SK-N-SH treated with all-trans-retinoic acid at 6 μM for 48 hours (cell line): ENCODE data around the gene HPCAL1.
A peak's percentile ranks its signal among the peaks of the same experiment; 100 is the strongest.

ENCODE experiments used
- ATAC-seq: fragments of 200-7000 bp; cut with Tn5 transposase; 3 replicates; pipeline ENCODE4 v1.9.1; 2020; ENCODE audit warnings: mild to moderate bottlenecking, moderate library complexity
- ARNTL ChIP-seq: fragments of 450-650 bp; formaldehyde crosslinking; IDR thresholded peaks from 2 replicates; pipeline ENCODE4 v1.5.0; 2020; ENCODE audit warnings: low read depth, mild to moderate bottlenecking, moderate library complexity, borderline replicate concordance
- BACH2 ChIP-seq: fragments of 250-450 bp; sonication (Bioruptor Pico); IDR thresholded peaks from 2 replicates; pipeline ENCODE4 v1.9.0; 2021; ENCODE audit warnings: mild to moderate bottlenecking, borderline replicate concordance
- CSDC2 ChIP-seq: fragments of 250-450 bp; sonication (Bioruptor Pico); IDR thresholded peaks from 2 replicates; pipeline ENCODE4 v1.5.0; 2020; ENCODE audit warnings: mild to moderate bottlenecking, moderate library complexity
- ESRRG ChIP-seq: fragments of 250-450 bp; sonication (Bioruptor Pico); IDR thresholded peaks from 2 replicates; pipeline ENCODE4 v1.6.1; 2021; ENCODE audit warnings: mild to moderate bottlenecking
- GLIS3 ChIP-seq: fragments of 250-450 bp; sonication (Bioruptor Pico); IDR thresholded peaks from 2 replicates; pipeline ENCODE4 v1.5.0; 2020; ENCODE audit warnings: mild to moderate bottlenecking, moderate library complexity
- ISL1 ChIP-seq: fragments of 250-450 bp; sonication (Bioruptor Pico); IDR thresholded peaks from 2 replicates; pipeline ENCODE4 v2.1.2; 2022; ENCODE audit warnings: mild to moderate bottlenecking, moderate library complexity
- RARB ChIP-seq: fragments of 250-450 bp; sonication (Bioruptor Pico); IDR thresholded peaks from 2 replicates; pipeline ENCODE4 v1.8.0; 2021; ENCODE audit warnings: mild to moderate bottlenecking, moderate library complexity
- SNAI2 ChIP-seq: fragments of 250-450 bp; sonication (Bioruptor Pico); IDR thresholded peaks from 2 replicates; pipeline ENCODE4 v1.5.0; 2020; ENCODE audit warnings: mild to moderate bottlenecking, moderate library complexity
- TCF4 ChIP-seq: fragments of 250-450 bp; sonication (Bioruptor Pico); IDR thresholded peaks from 2 replicates; pipeline ENCODE4 v1.8.0; 2021; ENCODE audit warnings: mild to moderate bottlenecking, moderate library complexity, borderline replicate concordance
- ZC3H10 ChIP-seq: fragments of 250-450 bp; sonication (Bioruptor Pico); IDR thresholded peaks from 2 replicates; pipeline ENCODE4 v1.5.1; 2021; ENCODE audit warnings: mild to moderate bottlenecking, moderate library complexity
- ZFP3 ChIP-seq: fragments of 250-450 bp; sonication (Bioruptor Pico); IDR thresholded peaks from 2 replicates; pipeline ENCODE4 v1.5.0; 2020; ENCODE audit warnings: mild to moderate bottlenecking, moderate library complexity
- ZFP30 ChIP-seq: fragments of 450-650 bp; formaldehyde crosslinking; IDR thresholded peaks from 2 replicates; pipeline ENCODE4 v1.5.0; 2022; ENCODE audit warnings: mild to moderate bottlenecking, moderate library complexity
- ZNF565 ChIP-seq: fragments of 450-650 bp; formaldehyde crosslinking; conservative IDR thresholded peaks from 2 replicates; pipeline ENCODE4 v1.5.0; 2020; ENCODE audit warnings: low read depth, mild to moderate bottlenecking, moderate library complexity
- ZNF70 ChIP-seq: fragments of 450-650 bp; formaldehyde crosslinking; IDR thresholded peaks from 2 replicates; pipeline ENCODE4 v1.5.0; 2020; ENCODE audit warnings: mild to moderate bottlenecking, moderate library complexity
- ZNF8 ChIP-seq: fragments of 450-650 bp; formaldehyde crosslinking; IDR thresholded peaks from 2 replicates; pipeline ENCODE4 v1.5.0; 2020; ENCODE audit warnings: mild to moderate bottlenecking, moderate library complexity
- TF ChIP-seq, protein P1 (sequence below): fragments of 250-450 bp; sonication (Bioruptor Pico); IDR thresholded peaks from 2 replicates; pipeline ENCODE4 v1.8.0; 2020; ENCODE audit warnings: mild to moderate bottlenecking, moderate library complexity, borderline replicate concordance
- TF ChIP-seq, protein P2 (sequence below): fragments of 250-450 bp; sonication (Bioruptor Pico); IDR thresholded peaks from 2 replicates; pipeline ENCODE4 v1.5.0; 2020; ENCODE audit warnings: mild to moderate bottlenecking, moderate library complexity
- TF ChIP-seq, protein P3 (sequence below): fragments of 250-450 bp; sonication (Bioruptor Pico); IDR thresholded peaks from 2 replicates; pipeline ENCODE4 v1.8.0; 2021; ENCODE audit warnings: low read depth, mild to moderate bottlenecking, moderate library complexity, borderline replicate concordance
- TF ChIP-seq, protein P4 (sequence below): fragments of 250-450 bp; sonication (Bioruptor Pico); IDR thresholded peaks from 2 replicates; pipeline ENCODE4 v1.5.1; 2020; ENCODE audit warnings: low read depth, mild to moderate bottlenecking, moderate library complexity
- TF ChIP-seq, protein P5 (sequence below): fragments of 250-450 bp; sonication (Bioruptor Pico); IDR thresholded peaks from 2 replicates; pipeline ENCODE4 v1.5.1; 2021; ENCODE audit warnings: mild to moderate bottlenecking, moderate library complexity

The HPCAL1 gene

DNA sequence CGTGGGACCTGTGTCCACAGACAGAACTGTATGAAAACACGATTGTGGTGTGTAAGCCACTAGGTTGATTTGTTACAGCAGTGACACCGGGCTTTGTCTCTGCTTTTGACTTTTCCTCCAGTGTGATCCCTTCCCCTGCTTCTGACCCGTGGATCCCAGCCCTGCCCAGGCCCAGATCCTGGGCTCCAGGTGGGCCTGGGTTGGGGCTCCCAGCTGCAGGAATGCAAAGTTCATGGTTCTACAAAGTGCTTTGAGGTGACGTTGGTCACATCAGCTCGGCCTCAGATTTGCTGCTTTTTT lies 26.8 kb downstream of the HPCAL1 start:
- no peak for TF ChIP-seq ISL1
- no peak; the same call in 2 of the 3 replicates for ATAC-seq

DNA sequence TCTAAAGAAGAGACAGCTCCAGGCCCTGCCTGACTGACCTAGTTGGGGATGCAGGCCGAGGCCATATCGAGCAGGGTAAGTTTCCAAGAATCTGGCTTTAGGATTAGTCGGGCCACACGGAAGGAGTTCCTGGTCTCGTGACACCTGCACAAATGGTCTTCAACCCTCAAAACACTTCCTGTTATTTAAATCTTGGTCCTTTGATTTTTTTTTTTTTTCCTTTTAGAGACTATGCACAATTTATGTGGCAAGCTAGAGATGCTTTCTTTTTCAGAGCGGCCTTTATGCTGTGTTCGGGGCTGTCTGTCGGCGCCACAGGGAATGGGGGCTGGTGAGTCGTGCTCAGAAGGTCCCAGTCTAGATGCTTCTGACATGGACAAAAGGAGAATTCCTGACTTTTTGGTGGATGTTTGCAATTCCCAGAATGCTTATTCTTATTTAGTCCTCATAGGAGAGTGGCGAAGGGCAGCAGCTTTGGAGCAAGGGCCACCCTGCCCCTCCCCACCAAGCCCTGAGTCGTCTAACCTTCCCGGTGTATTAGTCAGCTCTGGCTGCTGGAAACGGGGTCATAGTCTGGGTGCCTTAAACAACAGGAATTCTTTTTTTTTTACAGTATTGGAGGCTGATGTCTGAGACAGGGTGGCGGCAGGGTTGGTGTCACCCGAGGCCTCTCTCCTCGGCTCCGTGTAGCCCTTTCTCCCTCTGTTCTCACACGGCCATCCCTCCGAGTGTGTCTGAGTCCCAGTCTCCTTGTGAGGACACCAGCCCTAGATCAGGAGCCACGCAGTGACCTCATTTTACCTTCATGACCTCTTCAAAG lies 27.4 kb downstream of the HPCAL1 start:
- ATAC-seq: peak; percentile 79
- TF ChIP-seq ZC3H10 (CRISPR knock-in tag) (no peak), ZFP30 (CRISPR knock-in tag) (no peak), ZNF8 (CRISPR knock-in tag) (no peak), GLIS3 (CRISPR knock-in tag) (no peak), ISL1 (no peak), ZNF70 (no peak), ARNTL (no peak), CSDC2 (CRISPR knock-in tag) (no peak), RARB (CRISPR knock-in tag) (no peak), ESRRG (CRISPR knock-in tag) (no peak), ZFP3 (no peak)
- TF ChIP-seq, protein P1, sequence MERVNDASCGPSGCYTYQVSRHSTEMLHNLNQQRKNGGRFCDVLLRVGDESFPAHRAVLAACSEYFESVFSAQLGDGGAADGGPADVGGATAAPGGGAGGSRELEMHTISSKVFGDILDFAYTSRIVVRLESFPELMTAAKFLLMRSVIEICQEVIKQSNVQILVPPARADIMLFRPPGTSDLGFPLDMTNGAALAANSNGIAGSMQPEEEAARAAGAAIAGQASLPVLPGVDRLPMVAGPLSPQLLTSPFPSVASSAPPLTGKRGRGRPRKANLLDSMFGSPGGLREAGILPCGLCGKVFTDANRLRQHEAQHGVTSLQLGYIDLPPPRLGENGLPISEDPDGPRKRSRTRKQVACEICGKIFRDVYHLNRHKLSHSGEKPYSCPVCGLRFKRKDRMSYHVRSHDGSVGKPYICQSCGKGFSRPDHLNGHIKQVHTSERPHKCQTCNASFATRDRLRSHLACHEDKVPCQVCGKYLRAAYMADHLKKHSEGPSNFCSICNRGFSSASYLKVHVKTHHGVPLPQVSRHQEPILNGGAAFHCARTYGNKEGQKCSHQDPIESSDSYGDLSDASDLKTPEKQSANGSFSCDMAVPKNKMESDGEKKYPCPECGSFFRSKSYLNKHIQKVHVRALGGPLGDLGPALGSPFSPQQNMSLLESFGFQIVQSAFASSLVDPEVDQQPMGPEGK (CRISPR knock-in tag): no peak
- TF ChIP-seq, protein P2, sequence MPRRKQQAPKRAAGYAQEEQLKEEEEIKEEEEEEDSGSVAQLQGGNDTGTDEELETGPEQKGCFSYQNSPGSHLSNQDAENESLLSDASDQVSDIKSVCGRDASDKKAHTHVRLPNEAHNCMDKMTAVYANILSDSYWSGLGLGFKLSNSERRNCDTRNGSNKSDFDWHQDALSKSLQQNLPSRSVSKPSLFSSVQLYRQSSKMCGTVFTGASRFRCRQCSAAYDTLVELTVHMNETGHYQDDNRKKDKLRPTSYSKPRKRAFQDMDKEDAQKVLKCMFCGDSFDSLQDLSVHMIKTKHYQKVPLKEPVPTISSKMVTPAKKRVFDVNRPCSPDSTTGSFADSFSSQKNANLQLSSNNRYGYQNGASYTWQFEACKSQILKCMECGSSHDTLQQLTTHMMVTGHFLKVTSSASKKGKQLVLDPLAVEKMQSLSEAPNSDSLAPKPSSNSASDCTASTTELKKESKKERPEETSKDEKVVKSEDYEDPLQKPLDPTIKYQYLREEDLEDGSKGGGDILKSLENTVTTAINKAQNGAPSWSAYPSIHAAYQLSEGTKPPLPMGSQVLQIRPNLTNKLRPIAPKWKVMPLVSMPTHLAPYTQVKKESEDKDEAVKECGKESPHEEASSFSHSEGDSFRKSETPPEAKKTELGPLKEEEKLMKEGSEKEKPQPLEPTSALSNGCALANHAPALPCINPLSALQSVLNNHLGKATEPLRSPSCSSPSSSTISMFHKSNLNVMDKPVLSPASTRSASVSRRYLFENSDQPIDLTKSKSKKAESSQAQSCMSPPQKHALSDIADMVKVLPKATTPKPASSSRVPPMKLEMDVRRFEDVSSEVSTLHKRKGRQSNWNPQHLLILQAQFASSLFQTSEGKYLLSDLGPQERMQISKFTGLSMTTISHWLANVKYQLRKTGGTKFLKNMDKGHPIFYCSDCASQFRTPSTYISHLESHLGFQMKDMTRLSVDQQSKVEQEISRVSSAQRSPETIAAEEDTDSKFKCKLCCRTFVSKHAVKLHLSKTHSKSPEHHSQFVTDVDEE: no peak
- TF ChIP-seq, protein P3, sequence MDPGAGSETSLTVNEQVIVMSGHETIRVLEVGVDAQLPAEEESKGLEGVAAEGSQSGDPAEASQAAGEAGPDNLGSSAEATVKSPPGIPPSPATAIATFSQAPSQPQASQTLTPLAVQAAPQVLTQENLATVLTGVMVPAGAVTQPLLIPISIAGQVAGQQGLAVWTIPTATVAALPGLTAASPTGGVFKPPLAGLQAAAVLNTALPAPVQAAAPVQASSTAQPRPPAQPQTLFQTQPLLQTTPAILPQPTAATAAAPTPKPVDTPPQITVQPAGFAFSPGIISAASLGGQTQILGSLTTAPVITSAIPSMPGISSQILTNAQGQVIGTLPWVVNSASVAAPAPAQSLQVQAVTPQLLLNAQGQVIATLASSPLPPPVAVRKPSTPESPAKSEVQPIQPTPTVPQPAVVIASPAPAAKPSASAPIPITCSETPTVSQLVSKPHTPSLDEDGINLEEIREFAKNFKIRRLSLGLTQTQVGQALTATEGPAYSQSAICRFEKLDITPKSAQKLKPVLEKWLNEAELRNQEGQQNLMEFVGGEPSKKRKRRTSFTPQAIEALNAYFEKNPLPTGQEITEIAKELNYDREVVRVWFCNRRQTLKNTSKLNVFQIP (CRISPR knock-in tag): no peak
- TF ChIP-seq, protein P4, sequence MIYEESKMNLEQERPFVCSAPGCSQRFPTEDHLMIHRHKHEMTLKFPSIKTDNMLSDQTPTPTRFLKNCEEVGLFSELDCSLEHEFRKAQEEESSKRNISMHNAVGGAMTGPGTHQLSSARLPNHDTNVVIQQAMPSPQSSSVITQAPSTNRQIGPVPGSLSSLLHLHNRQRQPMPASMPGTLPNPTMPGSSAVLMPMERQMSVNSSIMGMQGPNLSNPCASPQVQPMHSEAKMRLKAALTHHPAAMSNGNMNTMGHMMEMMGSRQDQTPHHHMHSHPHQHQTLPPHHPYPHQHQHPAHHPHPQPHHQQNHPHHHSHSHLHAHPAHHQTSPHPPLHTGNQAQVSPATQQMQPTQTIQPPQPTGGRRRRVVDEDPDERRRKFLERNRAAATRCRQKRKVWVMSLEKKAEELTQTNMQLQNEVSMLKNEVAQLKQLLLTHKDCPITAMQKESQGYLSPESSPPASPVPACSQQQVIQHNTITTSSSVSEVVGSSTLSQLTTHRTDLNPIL (CRISPR knock-in tag): no peak

DNA sequence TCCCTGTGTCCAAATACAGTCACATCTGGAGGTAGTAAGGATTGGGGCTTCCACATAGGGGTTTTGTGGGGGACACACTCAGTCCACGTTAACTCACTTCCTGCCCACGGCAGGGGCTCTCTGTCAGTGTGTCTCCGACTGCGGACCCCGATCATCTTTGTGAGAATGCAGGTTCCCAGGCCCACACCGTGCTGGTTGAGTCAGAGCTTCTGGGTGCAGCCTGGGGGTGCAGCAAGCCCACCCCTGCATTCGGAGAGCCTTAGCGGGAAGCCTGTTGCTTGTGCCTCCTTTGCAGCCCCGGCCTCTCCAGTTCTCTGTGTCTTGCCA lies 28.0 kb downstream of the HPCAL1 start:
- ATAC-seq: no peak

More for the DNA sequence above, 28.0 kb downstream of the HPCAL1 start:
- TF ChIP-seq, protein P2: no peak
- TF ChIP-seq ZNF565 (CRISPR knock-in tag) (no peak), ISL1 (no peak), RARB (CRISPR knock-in tag) (no peak), SNAI2 (CRISPR knock-in tag) (no peak), GLIS3 (CRISPR knock-in tag) (no peak), CSDC2 (CRISPR knock-in tag) (no peak), ZFP3 (no peak), ARNTL (no peak), TCF4 (CRISPR knock-in tag) (no peak), BACH2 (no peak), ESRRG (CRISPR knock-in tag) (no peak)
- TF ChIP-seq, protein P3 (CRISPR knock-in tag): no peak
- TF ChIP-seq, protein P5, sequence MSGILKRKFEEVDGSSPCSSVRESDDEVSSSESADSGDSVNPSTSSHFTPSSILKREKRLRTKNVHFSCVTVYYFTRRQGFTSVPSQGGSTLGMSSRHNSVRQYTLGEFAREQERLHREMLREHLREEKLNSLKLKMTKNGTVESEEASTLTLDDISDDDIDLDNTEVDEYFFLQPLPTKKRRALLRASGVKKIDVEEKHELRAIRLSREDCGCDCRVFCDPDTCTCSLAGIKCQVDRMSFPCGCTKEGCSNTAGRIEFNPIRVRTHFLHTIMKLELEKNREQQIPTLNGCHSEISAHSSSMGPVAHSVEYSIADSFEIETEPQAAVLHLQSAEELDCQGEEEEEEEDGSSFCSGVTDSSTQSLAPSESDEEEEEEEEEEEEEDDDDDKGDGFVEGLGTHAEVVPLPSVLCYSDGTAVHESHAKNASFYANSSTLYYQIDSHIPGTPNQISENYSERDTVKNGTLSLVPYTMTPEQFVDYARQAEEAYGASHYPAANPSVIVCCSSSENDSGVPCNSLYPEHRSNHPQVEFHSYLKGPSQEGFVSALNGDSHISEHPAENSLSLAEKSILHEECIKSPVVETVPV (CRISPR knock-in tag): no peak
- TF ChIP-seq, protein P4 (CRISPR knock-in tag): no peak
